Measurements from ENCODE around the gene ATP6AP1. TPM values are rescaled to one million over a fixed set of nuclear protein-coding genes. Genes with fewer than 3 reads are reported as not detected.

ATP6AP1 gene
- total and polyA plus RNA-seq, 2 donors (not counting 1 experiment from before 2014, with no cell fraction given): 47.1 to 57.7 TPM

DNA sequence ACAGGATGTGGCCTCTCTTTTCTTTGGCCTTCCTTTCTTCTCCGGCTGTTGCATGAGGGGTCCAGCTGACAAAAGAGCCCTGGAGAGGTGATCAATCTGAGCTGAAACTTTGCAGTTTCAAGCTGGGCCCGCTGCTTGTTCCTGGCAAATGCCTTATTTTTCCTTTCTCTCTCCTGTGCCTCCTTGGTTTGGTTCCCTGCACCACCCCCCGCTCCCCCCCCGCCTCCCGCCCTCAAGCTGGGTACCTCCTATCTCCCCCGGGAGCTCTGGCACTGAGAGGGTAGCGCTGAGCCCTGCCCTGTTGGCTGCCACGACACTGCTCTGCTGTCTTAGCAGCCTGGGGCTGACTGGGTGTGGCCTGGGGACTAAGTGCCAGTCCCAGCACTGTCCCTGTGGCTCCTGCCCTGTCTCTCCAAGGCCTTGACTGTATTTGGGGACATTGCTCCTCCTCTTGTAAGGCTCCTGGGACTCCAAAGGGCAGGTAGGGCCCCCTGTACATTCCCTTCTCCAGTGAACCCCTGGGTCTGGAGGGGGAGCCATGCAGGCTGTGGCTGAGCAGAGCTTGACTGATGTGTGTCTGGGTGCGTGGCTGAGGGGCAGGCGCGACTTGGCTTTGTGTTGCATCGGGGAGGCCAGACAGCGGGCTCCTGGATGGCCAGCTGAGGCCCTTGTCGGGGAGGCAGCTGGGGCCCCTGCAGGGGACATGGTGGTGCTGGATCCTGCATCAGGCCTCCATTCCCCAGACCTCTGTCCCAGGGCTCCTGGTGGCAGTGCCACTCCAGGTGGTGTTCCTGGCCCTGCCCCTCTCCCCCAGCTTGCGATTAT lies 30.7 kb downstream of the ATP6AP1 start:
- H2AFZ ChIP-seq (ENCODE audit: insufficient read depth, low read depth, low read length, poor library complexity, severe bottlenecking): peak overlapping the region; percentile 38
- Mint-ChIP-seq H3K4me1 (peaks cover 14% of the 10 kb centered on the region), H3K27me3 (no peaks in the 10 kb centered on the region), H3K9me3 (ENCODE audit: insufficient read depth) (no peaks in the 10 kb centered on the region), H3K27ac (peak overlapping the region; percentile 73), H3K4me3 (peak overlapping the region; percentile 85)
- H3K9ac ChIP-seq (ENCODE audit: low read length): peak overlapping the region; percentile 64
- ATAC-seq (ENCODE audit: low read depth) (peak; percentile 20), DNase-seq (peak; percentile 23)
- peaks cover 22% of the 10 kb centered on the region for H3K79me2 ChIP-seq (ENCODE audit: control insufficient read depth, insufficient read depth, low read length)
- POLR2A ChIA-PET: interaction anchor here (0.6 to 2.2 kb wide), 9 partner anchors 16 to 1518 kb away, joined by 3 to 7 read pairs (median 4); partner anchors contain the start of genes LAGE3, RPL10, TAFAZZIN and UBL4A
- peak overlapping the region; percentile 85 for H3K4me2 ChIP-seq (replicated peaks; ENCODE audit: low read depth, low read length, poor library complexity, severe bottlenecking)
- H3K4me3 ChIP-seq (ENCODE audit: control extremely low read depth in 1 of 5, extremely low read depth in 1 of 5, insufficient read depth in 1 of 5, low read depth in 2 of 5, low read length in 4 of 5): peak overlapping the region in 4 of 5 experiments; percentile 51 to 69 (median 63)
- intact Hi-C loops (cut with micrococcal nuclease): loop anchor here (5.0 kb wide), 3 partner anchors 33 to 58 kb away; partner anchors contain the start of genes FAM3A, SLC10A3 and TAFAZZIN
- 56% methylated on average over 5 of the region's 15 CpGs for WGBS (ENCODE audit: insufficient coverage)
- CTCF ChIA-PET: interaction anchor here (1.0 to 2.5 kb wide), 4 partner anchors 8 to 68 kb away, joined by 3 to 8 read pairs (median 3); partner anchors contain the start of gene SLC10A3
- TF ChIP-seq, protein P1, sequence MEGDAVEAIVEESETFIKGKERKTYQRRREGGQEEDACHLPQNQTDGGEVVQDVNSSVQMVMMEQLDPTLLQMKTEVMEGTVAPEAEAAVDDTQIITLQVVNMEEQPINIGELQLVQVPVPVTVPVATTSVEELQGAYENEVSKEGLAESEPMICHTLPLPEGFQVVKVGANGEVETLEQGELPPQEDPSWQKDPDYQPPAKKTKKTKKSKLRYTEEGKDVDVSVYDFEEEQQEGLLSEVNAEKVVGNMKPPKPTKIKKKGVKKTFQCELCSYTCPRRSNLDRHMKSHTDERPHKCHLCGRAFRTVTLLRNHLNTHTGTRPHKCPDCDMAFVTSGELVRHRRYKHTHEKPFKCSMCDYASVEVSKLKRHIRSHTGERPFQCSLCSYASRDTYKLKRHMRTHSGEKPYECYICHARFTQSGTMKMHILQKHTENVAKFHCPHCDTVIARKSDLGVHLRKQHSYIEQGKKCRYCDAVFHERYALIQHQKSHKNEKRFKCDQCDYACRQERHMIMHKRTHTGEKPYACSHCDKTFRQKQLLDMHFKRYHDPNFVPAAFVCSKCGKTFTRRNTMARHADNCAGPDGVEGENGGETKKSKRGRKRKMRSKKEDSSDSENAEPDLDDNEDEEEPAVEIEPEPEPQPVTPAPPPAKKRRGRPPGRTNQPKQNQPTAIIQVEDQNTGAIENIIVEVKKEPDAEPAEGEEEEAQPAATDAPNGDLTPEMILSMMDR (IDR thresholded peaks at IDR 0.05): no peak
- no peak for TF ChIP-seq EZH2 (IDR thresholded peaks at IDR 0.05; ENCODE audit: borderline replicate concordance, insufficient read depth, low read depth, low read length, poor library complexity, severe bottlenecking)
- H3K27me3 ChIP-seq (replicated peaks in 1 of 4; ENCODE audit: control extremely low read depth in 1 of 4, control insufficient read depth in 3 of 4, insufficient read depth in 4 of 4, low read length in 3 of 4): no peaks in the 10 kb centered on the region
- peaks cover 0 to 5% of the 10 kb centered on the region in 2 experiments for H3K36me3 ChIP-seq (replicated peaks in 1 of 2; ENCODE audit: control extremely low read depth in 1 of 2, control insufficient read depth in 1 of 2, extremely low read depth in 1 of 2, insufficient read depth in 2 of 2, low read length in 1 of 2)
- peaks cover 6 to 18% of the 10 kb centered on the region in 2 donors for H3K4me1 ChIP-seq (ENCODE audit: control insufficient read depth in 2 of 2, insufficient read depth in 2 of 2, low read length in 2 of 2)
- no peaks in the 10 kb centered on the region for H3K9me3 ChIP-seq (ENCODE audit: control extremely low read depth in 1 of 3, control insufficient read depth in 2 of 3, insufficient read depth in 1 of 3, low read length in 2 of 3)
- no peak overlapping the region for H3K27ac ChIP-seq (ENCODE audit: low read length in 2 of 2)
- no peaks in the 10 kb centered on the region for H4K20me1 ChIP-seq (ENCODE audit: control insufficient read depth, insufficient read depth, low read length, poor library complexity, severe bottlenecking)
